ENCODE measurements around the gene GUCA1A.

GUCA1A gene

GRCh38 chr6:42173101-42173500 lies at the start of gene GUCA1A:
TSS of gene GUCA1A (plus strand) at chr6:42173364. CDS start at chr6:42173614, 250 bp downstream.
- no peak for DNase-seq

DNA sequence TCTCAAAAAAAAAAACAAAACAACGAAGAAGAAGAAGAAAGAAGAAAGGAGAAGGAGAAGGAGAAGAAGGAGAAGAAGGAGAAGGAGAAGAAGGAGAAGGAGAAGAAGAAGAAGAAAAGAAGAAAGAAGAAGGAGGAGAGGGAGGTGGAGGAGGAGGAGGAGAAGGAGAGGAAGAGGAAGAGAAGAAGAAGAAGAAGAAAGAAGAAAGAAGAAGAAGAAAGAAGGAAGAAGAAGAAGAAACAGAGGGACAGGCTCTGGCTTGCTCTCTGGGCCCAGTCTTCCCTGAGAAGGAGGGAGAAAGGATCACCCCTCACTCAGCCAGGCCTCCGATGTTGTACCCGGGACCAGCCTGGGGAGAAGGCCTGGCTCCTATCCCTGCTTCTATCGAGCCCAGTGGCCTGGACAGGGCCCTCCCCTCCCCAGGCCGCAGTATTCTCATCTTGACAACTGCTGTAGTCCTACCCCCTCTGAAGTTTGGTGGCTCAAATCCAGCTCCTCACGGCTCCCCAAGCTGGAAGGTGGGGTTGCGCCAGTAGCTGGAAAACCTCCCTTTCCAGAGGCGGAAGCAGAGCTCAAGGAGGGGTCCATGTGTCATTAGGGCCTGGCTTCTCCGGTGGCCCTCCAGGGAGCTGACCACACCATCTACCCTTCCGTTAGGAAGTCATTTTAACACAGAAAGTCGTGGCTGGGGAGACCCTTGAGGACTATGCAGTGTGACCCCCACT lies 49.6 kb upstream of the GUCA1A start:
- DNase-seq = no peak

DNA sequence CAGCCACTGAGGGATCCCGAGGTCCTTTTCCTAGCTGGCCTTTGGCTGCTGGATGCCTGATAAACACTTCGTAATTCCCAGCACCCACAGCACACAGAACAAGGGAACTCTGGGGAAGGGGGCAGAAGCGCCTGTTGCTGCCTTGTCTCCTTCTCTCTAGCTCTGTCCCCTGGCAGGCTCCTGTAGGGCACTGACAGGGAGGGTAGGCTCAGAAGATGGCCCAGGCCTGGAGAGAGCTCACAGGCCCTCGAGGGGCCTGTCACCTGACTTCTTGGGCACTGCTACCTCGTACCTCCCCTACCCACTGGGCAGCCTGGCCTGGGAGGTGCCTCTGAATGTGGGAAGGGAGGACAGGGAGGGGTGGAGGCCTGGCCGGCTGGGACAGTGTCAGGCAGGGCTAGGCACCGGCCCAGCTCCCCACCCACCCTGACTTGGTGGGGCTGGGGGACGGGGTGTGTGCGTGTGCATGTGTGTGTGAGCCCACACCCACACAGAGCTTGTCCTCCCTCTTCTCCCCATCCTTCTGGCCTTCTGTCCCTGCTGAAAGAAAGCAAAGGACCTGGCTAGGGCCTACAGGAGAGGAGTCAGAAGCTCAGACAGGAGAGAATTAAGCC lies 48.8 kb upstream of the GUCA1A start:
- DNase-seq = no peak

- DNase-seq = no peak
These were observed 47.9 kb upstream of the GUCA1A start for GRCh38 chr6:42125231-42125630.

DNA sequence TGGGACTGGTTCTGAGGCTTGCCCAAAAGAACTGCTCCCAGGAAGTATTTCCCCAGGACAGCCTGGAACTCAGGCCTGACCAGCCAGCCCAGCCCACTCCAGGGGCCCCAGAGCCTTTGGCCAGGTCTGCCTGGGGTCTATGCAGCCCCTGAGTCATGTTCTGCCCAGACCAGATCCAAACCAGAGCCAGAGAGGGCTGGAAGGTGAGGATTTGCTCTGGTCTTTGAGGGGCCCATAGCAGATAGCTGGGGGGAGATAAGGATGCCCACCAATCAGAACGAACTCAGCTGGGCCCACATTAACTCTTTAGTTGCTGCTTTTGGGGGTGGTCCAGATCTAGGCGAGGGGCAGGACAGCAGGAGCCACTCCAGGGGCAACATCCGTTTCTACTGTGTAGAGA lies 47.5 kb upstream of the GUCA1A start:
- no peak for DNase-seq

DNA sequence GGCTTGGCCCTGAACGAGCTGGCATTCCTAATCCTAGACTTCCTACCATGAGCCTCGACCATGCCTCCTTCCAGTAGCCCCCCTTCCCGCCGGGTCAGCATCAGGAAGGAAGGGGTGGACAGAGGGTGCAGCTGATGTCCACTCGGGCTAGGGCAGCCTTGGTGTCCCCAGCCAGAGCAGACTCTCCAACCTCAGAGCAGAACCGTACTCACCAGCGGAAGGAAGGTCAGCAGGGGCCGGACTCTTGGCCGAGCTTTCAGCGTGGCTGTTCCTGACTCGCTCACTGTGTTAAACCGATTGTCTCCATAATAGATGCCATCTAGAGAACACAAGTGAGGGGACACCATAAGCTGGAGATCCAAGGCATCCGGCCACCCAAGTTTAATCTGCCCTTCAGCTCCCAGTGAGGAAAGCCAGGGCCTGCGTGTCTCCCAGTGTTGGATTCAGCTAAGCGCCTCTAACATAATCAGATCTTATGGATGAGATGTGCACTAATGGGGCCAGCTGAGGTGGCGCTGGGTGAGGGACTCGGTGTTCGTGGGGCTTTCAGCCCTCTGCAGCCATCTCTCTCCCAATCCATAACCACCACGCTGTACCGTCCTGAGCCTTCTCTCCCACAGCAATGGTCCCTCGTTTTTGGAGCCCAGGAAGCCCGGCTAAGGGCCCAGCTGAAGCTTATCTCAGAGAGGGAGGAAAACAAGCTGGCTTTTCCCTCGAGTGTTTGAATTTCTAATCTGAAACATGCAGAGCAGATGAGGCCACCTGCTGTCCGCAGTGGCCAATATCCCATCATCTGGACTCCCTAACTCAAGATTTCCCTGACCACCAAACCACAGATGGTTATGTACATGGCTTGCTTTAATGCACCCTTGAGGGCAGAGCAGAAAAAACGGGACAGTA lies 44.5 kb upstream of the GUCA1A start:
- no peak for DNase-seq

DNA sequence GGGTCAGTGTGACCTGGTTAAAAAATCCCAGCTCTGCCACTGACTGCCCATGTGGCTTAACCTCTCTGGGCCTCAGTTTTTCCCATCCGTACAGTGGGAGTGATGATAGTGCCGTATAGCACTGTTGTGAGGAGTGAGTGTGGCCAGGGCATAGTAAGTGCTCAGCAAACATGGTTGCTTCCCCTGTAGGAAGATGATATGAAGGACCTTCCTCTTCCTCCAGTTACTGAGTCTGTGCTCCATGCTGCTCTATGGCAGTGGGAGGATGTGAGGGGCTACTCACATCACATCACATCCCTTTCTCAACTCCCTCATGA lies 43.8 kb upstream of the GUCA1A start:
- no peak for DNase-seq

DNA sequence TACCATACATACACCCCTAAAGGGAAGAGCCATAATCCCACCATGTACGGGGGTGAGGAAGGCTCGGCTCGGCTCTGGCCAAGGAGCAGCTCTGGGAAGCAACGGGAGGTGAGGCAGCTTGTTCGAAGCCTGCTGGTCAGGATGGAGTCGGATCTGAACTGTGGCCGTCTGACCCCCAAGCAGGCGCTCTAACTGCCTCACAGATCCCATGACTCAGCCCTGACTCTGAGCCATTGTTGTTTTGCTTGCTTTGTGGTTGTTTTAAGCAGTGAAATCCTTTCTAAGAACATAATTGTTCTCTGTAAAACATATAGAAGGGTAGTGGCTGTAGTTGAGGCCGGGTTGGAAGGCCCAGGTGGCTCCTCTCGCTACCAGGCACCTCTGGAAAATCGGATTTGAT lies 41.6 kb upstream of the GUCA1A start:
- DNase-seq = no peak

- DNase-seq = no peak
These were observed 39.2 kb upstream of the GUCA1A start for GRCh38 chr6:42133926-42134325.

GRCh38 chr6:42135161-42135560 lies 38.0 kb upstream of the GUCA1A start:
- no peak for DNase-seq

- DNase-seq = no peak
These were observed 37.4 kb upstream of the GUCA1A start for GRCh38 chr6:42135722-42136121.

- no peak for DNase-seq
These were observed 36.5 kb upstream of the GUCA1A start for GRCh38 chr6:42136508-42137193.

DNA sequence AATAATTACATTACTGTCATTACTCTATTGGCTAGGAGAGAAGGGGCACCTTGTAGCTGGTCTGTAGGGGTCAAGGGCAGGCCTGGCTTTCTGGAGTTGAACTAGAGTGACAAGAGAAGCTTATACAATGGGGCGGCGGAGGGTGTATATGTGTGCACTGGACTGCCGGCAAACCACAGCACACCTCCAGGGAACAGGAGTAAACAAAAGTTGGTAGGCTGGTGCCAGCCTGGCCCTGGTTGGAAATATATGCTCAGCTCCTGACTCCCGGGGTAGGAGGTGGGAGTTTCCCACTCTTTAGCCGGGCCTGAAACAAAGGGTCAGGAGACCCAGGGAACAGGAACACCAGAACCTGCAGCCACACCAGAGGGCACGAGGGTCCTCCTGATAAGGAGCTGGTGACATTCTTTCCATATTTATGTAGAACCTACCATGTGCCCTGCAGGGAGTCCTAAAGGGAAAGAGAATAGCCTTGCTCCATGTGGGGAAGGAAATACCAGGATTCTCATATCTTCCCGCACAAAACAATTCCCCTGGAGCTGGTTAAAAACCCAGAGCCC lies 35.9 kb upstream of the GUCA1A start:
- DNase-seq = no peak

DNA sequence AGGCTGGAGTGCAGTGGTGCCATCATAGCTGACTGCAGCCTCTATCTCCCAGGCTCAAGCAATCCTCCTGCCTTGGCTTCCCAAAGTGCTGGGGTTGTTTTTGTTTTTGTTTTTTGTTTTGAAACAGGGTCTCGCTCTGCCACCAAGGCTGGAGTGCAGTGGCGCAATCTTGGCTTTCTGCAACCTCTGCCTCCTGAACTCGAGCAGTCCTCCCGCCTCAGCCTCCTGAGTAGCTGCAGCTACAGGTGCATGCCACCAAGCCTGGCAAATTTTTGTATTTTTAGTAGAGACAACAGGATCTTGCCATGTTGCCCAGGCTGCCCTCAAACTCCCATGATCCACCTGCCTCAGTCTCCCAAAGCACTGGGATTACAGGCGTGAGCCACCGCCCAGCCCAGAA lies 35.0 kb upstream of the GUCA1A start:
- DNase-seq = no peak

DNA sequence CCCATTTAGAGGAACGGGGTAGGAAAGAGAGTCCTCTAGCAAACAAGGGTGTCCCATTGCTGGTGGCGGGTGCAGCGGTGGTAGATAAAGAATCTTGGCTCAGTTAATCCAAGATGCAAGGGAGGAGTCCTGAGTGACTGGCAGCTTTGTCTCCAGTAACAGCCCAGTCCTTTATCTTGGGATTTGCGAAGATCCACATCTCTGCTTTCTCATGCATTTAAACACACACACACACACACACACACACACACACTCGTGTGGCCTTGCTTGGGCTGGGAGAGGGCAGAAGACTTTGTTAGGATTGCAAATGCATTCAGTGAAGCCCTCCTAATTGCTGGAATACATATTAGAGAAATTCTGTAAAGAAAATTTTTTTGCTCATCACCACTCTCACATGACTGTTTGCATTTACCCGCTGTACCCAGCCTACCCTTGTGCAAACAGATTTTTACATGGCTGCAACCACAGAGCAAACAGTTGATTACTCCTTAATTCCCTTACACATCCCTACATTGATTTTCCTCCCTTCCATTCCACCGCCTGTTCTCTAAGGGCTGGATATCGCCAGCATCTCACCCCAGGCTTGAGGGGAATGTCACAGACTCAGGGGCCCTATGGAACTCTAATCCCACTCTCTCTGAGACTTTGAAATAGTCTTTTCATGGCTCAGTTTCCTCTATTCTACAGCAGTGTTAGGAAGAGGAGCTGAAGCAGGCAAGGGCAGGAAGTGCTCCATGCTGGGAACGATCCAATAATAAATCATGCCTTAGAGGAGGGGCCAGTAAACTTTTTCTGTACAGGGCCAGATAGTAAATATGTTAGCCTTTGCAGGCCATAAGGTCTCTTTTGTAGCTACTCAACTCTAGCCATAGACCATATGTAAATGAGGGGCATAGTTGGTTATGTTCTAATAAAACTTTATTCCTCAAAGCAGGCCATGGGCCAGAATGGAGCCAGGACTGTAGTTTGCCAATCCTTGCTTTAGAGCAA lies 34.2 kb upstream of the GUCA1A start:
- no peak for DNase-seq

DNA sequence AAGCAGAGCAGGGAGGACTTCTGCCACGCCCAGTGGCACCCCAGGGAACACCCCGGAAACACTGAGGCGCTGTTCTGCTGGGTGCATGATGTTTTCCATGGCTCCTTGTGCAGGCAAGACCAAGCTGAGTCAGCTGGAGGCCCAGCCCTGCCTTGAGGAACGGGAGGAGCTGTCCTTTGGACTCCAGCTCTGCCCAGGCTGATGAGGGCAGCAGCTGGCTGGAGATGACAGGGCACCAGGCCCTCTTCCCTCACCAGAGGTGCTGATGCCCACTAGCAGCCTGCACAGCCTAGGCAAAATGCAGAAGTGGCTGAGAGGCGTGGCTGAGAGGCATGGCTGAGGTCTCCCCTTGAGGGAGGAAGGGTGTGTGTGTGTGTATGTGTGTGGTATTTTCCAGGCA lies 33.1 kb upstream of the GUCA1A start:
- DNase-seq = no peak

- DNase-seq = no peak
These were observed 32.2 kb upstream of the GUCA1A start for GRCh38 chr6:42140756-42141602.

DNA sequence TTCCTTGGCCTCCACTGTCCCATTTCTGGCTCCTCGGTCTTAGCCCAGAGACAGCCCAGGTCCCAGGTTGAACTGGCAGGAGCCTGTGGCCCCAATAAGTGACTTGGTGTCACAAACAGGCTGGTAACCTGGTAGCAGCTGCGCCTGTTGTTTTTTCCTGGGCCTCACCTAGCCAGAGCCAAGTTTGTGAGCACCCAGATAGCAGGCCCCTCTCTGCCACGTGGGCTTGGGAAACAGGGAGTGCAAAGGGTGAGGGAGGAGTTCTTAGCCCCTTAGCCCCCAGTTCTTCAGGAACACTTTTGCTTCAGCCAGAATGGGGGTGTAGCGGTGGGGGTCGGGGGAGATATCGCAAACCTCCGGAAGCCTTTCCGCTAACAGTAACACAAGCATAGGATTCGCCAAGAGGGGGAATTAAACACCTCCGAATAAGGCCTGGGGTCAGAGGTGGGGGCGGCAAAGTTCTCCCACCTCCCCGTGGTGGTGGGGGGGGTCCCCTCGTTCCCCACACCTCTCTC lies 31.5 kb upstream of the GUCA1A start:
- DNase-seq = no peak

- DNase-seq = no peak
These were observed 30.9 kb upstream of the GUCA1A start, which contains the start of gene C6orf132 for GRCh38 chr6:42142118-42142835. TSS of gene C6orf132 (minus strand) at chr6:42142620. CDS start at chr6:42142444, 176 bp downstream.

DNA sequence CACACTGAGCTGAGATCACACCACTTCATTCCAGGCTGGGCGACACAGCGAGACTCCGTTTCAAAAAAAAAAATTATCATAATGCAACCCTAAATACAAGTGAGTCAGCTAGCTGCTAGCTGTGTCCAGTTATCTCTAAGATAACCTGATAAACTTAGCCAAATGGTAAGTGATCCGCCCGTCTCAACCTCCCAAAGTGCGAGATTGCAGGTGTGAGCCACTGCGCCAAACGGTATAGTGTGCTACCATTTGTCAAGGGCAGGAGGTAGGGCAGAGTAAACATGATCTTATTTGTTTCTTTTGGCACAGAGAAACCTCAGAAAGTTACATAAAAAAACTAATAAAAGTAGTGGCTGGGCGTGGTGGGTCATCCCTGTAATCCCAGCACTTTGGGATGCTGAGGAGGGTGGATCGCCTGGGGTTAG lies 26.0 kb upstream of the GUCA1A start:
- DNase-seq = no peak

Measured in stimulated activated naive CD4-positive, alpha-beta T cell treated with Interleukin-2 at 50 U/mL for 16 hours (primary cell).